Fibroblast of pulmonary artery (primary cell): Measurements from ENCODE around the gene PTGFRN.

Experiments used
- DNase-seq: peaks from one replicate; pipeline ENCODE4 v3.0.0-alpha.2; 2010; ENCODE audit warnings: low read depth
- H3K4me3 ChIP-seq: replicated peaks from 2 replicates; pipeline ENCODE4 v1.5.1; 2011; ENCODE audit warnings: low read depth, mild to moderate bottlenecking, control low read depth, low read length, moderate library complexity
- CTCF ChIP-seq: IDR thresholded peaks from 2 replicates; pipeline ENCODE4 v1.5.1; 2011; ENCODE audit warnings: mild to moderate bottlenecking, control low read depth, low read length, inconsistent platforms; ENCODE audit errors: missing control alignments

PTGFRN gene

GRCh38 chr1:116889380-116889779, 20.3 kb upstream of the PTGFRN start:
- TF ChIP-seq CTCF = no peak
- no peak for DNase-seq

DNA sequence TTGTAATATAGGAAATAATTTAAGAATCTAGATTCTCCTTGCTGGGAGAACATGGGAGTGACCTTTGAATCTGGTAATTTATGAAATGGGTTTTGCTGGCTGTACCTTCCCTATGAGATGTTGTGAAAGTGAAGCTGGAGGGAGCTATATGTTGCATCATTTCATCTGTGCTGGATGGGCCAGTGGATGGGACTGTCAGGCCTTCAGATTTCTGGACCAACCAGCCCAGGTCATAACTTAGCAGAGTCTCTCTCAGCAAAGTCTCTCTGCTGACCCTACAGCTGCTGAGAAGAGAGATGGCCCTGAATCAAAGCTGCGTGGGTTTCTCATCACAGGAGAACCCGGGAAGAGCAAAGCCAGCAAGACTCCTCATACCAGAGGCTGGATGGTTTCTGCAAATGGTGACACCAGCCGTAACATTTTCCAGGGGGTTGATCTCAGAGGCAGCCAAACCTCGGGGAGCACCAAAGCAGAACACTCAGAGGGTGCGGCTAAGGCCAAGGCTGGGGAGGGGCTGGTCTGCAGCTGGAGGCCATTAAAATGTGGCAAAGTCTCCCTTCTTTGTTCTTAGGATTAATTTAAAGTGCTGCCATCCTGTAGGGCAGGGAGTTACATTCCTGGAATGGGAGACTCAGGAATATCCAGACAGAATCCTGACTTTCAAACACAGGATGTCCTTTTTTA, 18.2 kb upstream of the PTGFRN start:
- DNase-seq = no peak
- no peak for TF ChIP-seq CTCF
- no peak overlapping the region for H3K4me3 ChIP-seq

More at GRCh38 chr1:116889380-116889779, 20.3 kb upstream of the PTGFRN start:
- H3K4me3 ChIP-seq = no peak overlapping the region

DNA sequence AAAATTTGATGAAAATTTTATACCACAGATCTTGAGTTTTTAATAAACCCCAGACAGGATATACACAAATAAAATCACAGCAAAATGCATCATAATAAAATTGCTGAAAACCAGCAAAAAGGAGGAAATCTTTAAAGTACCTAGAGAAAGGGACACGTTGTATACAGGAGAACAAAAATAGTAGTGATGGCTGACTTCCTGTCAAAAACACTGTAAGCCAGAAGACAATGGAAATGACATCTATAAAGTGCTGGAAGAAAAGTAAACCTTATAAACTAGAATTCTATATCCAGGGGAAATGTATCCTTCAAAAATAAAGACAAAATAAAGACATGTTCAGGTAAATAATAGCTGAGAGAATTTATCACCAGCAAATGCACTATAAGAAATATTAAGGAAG, 14.6 kb upstream of the PTGFRN start:
- DNase-seq = no peak
- H3K4me3 ChIP-seq = no peak overlapping the region
- no peak for TF ChIP-seq CTCF

DNA sequence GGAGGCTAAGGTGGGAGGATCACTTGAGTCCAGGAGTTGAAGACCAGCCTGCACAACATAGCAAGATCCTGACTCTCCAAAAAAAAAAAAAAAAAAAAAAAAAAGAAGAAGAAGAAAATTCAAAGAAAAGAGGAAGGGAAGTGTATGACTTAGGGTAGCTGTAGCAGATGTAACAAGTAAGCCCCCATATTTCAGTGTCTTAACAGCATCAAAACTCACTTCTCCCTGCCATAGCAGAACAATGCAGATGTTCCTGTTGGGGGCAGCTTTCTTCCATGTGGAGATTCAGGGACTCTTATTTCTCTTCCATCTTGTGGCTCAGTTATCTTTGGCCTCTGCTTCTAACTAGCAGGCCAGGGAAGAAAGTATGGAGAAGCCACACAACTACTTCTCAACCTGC, 10.2 kb upstream of the PTGFRN start:
- TF ChIP-seq CTCF = no peak
- DNase-seq = no peak
- no peak overlapping the region for H3K4me3 ChIP-seq

- no peak overlapping the region for H3K4me3 ChIP-seq
- no peak for DNase-seq
- TF ChIP-seq CTCF = no peak
These were observed 9.0 kb upstream of the PTGFRN start for GRCh38 chr1:116900471-116901365.

DNA sequence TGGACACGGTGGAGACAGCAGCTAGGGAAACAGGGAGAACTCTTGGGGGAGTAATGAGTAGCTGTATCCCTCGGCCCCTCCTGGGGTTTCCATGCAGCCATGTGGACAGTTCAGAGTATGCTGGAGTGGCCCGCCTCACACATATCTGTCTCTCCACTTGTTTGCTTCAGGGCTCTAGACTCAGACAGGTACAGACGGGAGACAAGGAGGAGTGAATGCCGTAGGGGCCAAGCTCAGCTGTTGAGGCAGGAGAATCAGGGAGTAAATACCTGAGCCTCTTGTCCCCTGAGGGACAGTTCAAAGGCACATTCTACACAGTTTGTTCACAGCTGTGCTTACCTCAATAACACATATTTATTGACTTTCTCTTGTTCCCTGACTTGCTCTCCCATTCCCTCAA, 7.7 kb upstream of the PTGFRN start:
- H3K4me3 ChIP-seq = no peak overlapping the region
- no peak for TF ChIP-seq CTCF
- DNase-seq = no peak
